Measurements from ENCODE around the gene THAP9.
"Not testable (repeated sequence)": the region's sequence is repeated elsewhere in the genome, so short reads cannot be mapped to it uniquely, and the experiment has no call there.

Gene THAP9

DNA sequence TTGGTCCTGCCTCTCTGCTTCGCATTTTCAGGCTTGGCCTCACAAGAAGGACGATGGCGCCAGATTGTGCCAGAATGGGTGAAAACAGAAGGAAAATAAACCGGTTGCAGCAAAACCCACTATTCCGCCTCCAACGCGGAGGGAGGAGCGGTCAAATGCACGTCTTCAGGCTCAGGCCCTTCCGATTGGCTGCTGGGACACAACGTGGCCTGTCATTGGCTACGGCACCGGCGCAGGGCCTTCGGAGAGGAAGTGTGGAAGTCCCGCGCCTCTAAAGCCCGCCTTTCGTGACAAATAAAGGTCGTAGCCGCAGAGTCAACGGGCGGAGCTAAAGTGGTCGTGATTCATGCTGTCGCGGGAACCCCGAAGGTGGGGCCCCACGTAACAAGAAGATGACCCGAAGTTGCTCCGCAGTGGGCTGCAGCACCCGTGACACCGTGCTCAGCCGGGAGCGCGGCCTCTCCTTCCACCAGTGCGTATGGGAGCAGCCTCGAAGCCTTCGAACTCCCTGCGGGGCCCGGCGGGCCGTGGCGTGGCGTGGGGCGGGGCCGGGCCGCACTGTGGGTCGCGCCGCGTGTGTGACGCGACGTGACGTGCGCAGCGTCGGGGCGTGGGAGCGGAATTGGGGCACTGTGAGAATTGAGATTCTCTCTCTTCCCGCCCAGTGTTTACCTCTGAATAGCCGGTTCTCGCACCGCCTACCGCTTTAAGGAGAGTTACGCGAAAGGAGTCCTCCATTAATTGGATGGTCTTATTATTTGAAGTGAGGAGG, at the start of gene THAP9:
Gene THAP9, plus strand, starts transcription at position 325 of the 772 bp plus-strand sequence. Its CDS starts 68 bp downstream, at position 393.
- DNase-seq (peak; percentile 94), ATAC-seq (peak; percentile 87)
- H3K27ac Mint-ChIP-seq: no peak within 1 kb of the TSS
- no peak within 1 kb of the TSS for H3K4me3 Mint-ChIP-seq
- H3K9me3 Mint-ChIP-seq: no peaks in the 10 kb centered on the region
- peaks cover 31% of the 10 kb centered on the region for H3K36me3 Mint-ChIP-seq (ENCODE audit: low read depth)
- peaks cover 56% of the 10 kb centered on the region for H3K4me1 Mint-ChIP-seq
- H3K27me3 Mint-ChIP-seq: no peaks in the 10 kb centered on the region

DNA sequence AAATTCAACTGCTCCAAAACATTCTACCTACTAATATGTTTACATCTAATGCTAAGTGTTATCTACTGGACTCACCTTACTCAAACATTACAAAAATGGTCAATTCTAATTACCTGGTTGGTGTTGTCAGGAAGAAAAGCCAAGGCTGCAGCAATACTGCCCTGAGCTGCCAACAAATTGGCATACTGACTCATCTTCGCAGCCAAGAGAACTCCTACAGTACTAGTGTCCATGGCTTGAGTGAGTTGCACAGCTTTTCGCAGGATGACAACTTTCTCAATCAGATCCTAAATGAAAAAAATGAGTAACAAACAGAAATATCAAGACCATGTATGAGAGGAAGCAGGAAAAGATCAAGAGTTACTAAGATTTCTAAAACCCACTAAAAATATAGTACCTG, 49.2 kb upstream of the THAP9 start:
- DNase-seq: no peak
- H3K4me3 Mint-ChIP-seq: no peak overlapping the region
- H3K36me3 Mint-ChIP-seq (ENCODE audit: low read depth): peaks cover 67% of the 10 kb centered on the region
- H3K9me3 Mint-ChIP-seq: no peaks in the 10 kb centered on the region
- no peaks in the 10 kb centered on the region for H3K27me3 Mint-ChIP-seq
- H3K27ac Mint-ChIP-seq: no peak overlapping the region
- ATAC-seq: no peak
- peaks cover 6% of the 10 kb centered on the region for H3K4me1 Mint-ChIP-seq

GRCh38 chr4:82851885-82852750, 48.4 kb upstream of the THAP9 start:
- Mint-ChIP-seq H3K27ac (no peak overlapping the region), H3K4me1 (peaks cover 6% of the 10 kb centered on the region), H3K9me3 (no peaks in the 10 kb centered on the region), H3K4me3 (no peak overlapping the region), H3K36me3 (ENCODE audit: low read depth) (peaks cover 59% of the 10 kb centered on the region), H3K27me3 (no peaks in the 10 kb centered on the region)
- no peak for DNase-seq
- ATAC-seq: no peak

DNA sequence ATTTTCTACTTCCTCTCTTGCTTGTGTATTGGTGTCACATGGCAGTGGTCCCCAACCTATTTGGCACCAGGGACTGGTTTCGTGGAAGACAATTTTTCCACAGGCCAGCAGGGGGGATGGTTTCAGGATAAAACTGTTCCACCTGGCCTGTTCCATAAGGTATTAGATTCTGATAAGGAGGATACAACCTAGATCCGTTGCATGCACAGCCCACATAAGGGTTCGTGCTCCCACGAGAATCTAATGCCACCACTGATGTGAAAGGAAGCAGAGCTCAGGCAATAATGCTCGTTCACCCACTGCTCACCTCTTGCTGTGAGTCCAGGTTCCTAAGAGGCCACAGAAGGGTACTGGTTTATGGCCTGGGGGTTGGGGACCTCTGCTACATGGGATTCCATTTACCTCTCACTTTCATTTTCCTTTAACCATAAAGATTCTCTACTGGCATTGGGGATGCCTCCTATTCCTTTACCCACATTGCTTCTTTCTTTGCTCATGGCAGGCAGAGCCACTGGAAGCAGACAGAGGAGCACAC, 47.7 kb upstream of the THAP9 start:
- peaks cover 6% of the 10 kb centered on the region for H3K4me1 Mint-ChIP-seq
- DNase-seq (no peak), ATAC-seq (no peak)
- H3K27ac Mint-ChIP-seq: no peak overlapping the region
- H3K36me3 Mint-ChIP-seq (ENCODE audit: low read depth): peaks cover 57% of the 10 kb centered on the region
- no peak overlapping the region for H3K4me3 Mint-ChIP-seq
- H3K27me3 Mint-ChIP-seq: no peaks in the 10 kb centered on the region
- no peaks in the 10 kb centered on the region for H3K9me3 Mint-ChIP-seq

DNA sequence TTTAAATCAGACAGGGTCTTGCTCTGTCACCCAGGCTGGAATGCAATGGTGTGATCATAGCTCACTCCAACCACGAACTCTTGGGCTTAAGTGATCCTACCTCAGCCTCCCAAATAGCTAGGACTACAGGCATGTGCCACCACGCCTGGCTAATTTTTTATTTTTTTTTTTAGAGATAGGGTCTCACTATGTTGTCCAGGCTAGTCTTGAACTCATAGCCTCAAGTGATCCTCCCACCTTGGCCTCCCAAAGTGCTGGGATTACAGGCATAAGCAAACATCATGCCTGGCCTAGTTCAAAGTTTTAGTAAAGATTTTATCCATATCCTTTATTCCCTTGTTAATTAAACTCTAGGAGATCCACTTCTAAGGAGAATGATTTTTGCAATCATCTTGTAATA, 40.0 kb upstream of the THAP9 start:
- not testable (repeated sequence) for H3K27me3 Mint-ChIP-seq, H3K9me3 Mint-ChIP-seq, DNase-seq, H3K4me3 Mint-ChIP-seq, ATAC-seq, H3K27ac Mint-ChIP-seq
- H3K4me1 Mint-ChIP-seq: peaks cover 15% of the 10 kb centered on the region
- H3K36me3 Mint-ChIP-seq (ENCODE audit: low read depth): peaks cover 43% of the 10 kb centered on the region

DNA sequence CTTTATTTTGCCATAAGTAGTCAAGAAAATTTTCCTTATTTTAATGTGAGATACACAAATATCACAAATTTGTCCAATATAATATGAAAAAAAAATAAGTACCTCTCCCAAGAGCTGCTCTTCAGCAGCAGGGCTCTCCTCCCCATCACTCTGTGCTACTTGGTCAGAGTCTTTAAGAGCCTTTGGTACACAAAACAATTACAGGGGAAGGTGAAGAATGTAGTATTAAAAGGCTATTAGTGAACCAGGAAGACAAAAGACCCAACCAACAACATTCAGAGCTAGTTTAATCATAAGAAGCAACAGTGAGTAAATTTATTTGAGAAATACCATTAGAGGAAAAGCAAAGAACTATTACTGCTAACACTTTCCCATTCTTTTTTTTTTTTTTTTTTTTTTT, 39.0 kb upstream of the THAP9 start:
- H3K4me3 Mint-ChIP-seq: no peak overlapping the region
- peaks cover 24% of the 10 kb centered on the region for H3K4me1 Mint-ChIP-seq
- no peaks in the 10 kb centered on the region for H3K9me3 Mint-ChIP-seq
- DNase-seq (no peak), ATAC-seq (no peak)
- H3K36me3 Mint-ChIP-seq (ENCODE audit: low read depth): peaks cover 46% of the 10 kb centered on the region
- no peak overlapping the region for H3K27ac Mint-ChIP-seq
- no peaks in the 10 kb centered on the region for H3K27me3 Mint-ChIP-seq

DNA sequence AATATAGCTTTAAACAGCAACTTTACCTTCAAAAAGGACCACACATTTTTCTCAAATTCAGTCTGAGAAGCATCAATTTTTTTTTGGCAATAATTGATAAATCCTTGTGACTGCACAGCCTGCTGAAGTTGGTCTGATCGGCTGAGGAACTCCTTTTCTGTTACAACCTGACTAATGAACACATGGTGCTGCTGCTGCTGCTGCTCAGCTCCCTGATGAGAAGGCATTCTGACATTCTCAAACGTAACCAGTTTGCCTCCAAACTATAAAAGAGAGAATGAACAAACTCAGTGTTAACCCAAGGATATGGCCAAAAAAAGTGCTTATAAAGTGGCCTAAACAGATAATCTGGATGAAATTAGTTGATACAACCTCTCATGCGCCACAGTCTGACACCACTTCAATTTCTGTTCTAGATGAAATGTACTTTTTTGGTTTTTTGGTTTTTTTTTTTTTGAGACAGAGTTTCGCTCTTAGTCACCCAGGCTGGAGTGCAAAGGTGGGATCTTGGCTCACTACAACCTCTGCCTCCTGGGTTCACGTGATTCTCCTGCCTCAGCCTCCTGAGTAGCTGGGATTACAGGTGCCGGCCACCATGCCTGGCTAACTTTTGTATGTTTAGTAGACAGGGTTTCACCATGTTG, 36.1 kb upstream of the THAP9 start:
- peak; percentile 61 for ATAC-seq
- Mint-ChIP-seq H3K9me3 (no peaks in the 10 kb centered on the region), H3K4me3 (peak overlapping the region; percentile 51), H3K4me1 (peaks cover 29% of the 10 kb centered on the region), H3K27me3 (no peaks in the 10 kb centered on the region), H3K27ac (peak overlapping the region; percentile 82), H3K36me3 (ENCODE audit: low read depth) (peaks cover 53% of the 10 kb centered on the region)
- peak; percentile 6 for DNase-seq

DNA sequence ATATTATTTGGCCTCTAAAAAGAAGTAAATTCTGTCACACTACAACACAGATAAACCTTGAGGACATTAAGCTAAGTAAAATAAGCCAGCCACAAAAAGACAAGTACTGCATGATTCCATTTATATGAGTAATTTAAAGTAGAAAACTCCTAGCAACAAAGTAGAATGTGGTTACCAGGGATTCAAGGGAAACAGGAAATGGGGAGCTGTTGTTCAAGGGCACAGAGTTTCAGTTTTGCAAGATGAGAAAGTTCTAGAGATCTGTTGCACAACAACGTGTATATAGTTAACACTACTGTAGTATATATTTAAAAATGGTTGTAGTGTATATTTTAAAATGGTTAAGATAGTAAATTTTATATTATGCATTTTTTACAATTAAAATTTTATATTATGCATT, 34.9 kb upstream of the THAP9 start:
- H3K36me3 Mint-ChIP-seq (ENCODE audit: low read depth): peaks cover 57% of the 10 kb centered on the region
- H3K9me3 Mint-ChIP-seq: no peaks in the 10 kb centered on the region
- no peak for DNase-seq
- peak overlapping the region; percentile 82 for H3K27ac Mint-ChIP-seq
- no peak overlapping the region for H3K4me3 Mint-ChIP-seq
- ATAC-seq: peak; percentile 76
- no peaks in the 10 kb centered on the region for H3K27me3 Mint-ChIP-seq
- H3K4me1 Mint-ChIP-seq: peaks cover 29% of the 10 kb centered on the region

GRCh38 chr4:82866033-82866432, 34.5 kb upstream of the THAP9 start:
- H3K9me3 Mint-ChIP-seq, ATAC-seq, H3K27me3 Mint-ChIP-seq, DNase-seq, H3K4me3 Mint-ChIP-seq: not testable (repeated sequence)
- H3K36me3 Mint-ChIP-seq (ENCODE audit: low read depth): peaks cover 60% of the 10 kb centered on the region
- H3K4me1 Mint-ChIP-seq: peaks cover 29% of the 10 kb centered on the region
- peak overlapping the region; percentile 82 for H3K27ac Mint-ChIP-seq

- peaks cover 29% of the 10 kb centered on the region for H3K4me1 Mint-ChIP-seq
- H3K27me3 Mint-ChIP-seq: no peaks in the 10 kb centered on the region
- ATAC-seq (no peak), DNase-seq (no peak)
- no peak overlapping the region for H3K4me3 Mint-ChIP-seq
- peaks cover 56% of the 10 kb centered on the region for H3K36me3 Mint-ChIP-seq (ENCODE audit: low read depth)
- H3K9me3 Mint-ChIP-seq: no peaks in the 10 kb centered on the region
- no peak overlapping the region for H3K27ac Mint-ChIP-seq
These were observed 33.7 kb upstream of the THAP9 start for GRCh38 chr4:82866706-82867385.

GRCh38 chr4:82868572-82868971, 32.0 kb upstream of the THAP9 start:
- Mint-ChIP-seq H3K27me3 (no peaks in the 10 kb centered on the region), H3K9me3 (no peaks in the 10 kb centered on the region), H3K4me1 (peaks cover 29% of the 10 kb centered on the region), H3K36me3 (ENCODE audit: low read depth) (peaks cover 47% of the 10 kb centered on the region), H3K27ac (no peak overlapping the region), H3K4me3 (no peak overlapping the region)
- DNase-seq (no peak), ATAC-seq (no peak)

DNA sequence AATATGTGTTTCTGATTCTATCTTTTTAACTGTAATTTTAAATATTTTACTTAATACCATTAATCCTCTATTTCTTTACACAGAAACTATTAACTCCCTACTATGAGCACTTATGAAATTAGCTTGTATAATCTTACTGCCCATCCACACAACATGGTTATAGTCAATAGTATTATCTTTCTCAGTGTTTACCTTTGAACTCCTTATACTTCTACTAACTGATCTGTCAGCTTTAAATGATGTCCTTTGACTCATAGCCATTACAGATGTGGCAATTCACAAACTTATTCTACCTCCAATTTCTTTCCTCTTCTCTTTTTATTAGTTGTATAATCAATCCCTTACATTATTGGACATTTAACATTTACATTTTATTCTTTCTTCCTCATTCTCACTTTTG, 15.1 kb upstream of the THAP9 start:
- ATAC-seq (no peak), DNase-seq (no peak)
- Mint-ChIP-seq H3K36me3 (ENCODE audit: low read depth) (peaks cover 13% of the 10 kb centered on the region), H3K4me1 (peaks cover 38% of the 10 kb centered on the region), H3K4me3 (no peak overlapping the region), H3K27ac (no peak overlapping the region), H3K9me3 (no peaks in the 10 kb centered on the region), H3K27me3 (no peaks in the 10 kb centered on the region)

GRCh38 chr4:82886147-82886942, 14.2 kb upstream of the THAP9 start:
- Mint-ChIP-seq H3K27me3 (no peaks in the 10 kb centered on the region), H3K4me1 (peaks cover 40% of the 10 kb centered on the region), H3K36me3 (ENCODE audit: low read depth) (peaks cover 14% of the 10 kb centered on the region), H3K9me3 (no peaks in the 10 kb centered on the region), H3K4me3 (no peak overlapping the region), H3K27ac (no peak overlapping the region)
- DNase-seq: no peak
- no peak for ATAC-seq

All from activated naive CD8-positive, alpha-beta T cell treated with anti-CD3 and anti-CD28 coated beads, Interleukin-2, amount 50 U/mL, for 24 hours (primary cell).